Endothelial cell of umbilical vein (primary cell): Measurements from ENCODE around the gene NDUFB6. TPM values are rescaled to one million over a fixed set of nuclear protein-coding genes. Genes with fewer than 3 reads are reported as not detected.

Experiments used
- BruUV-seq: library from RNA; stranded (reverse); fragments of 400-500 nt; replicated peaks from 2 replicates; lab custom pipeline; 2021; lab: Mats Ljungman, UMichigan
- CTCF ChIA-PET: fragments of 300-600, 350-600 bp; sonication (Branson Sonifier 250); formaldehyde crosslinking; loops from one replicate; lab custom pipeline; 2021; ENCODE audit warnings: antibody characterized with exemption, inconsistent platforms; lab: Charles Lee
- POLR2A ChIA-PET: fragments of 300-600, 350-600 bp; sonication (Branson Sonifier 250); formaldehyde crosslinking; loops from one replicate; lab custom pipeline; 2021; ENCODE audit warnings: antibody characterized with exemption, inconsistent platforms; lab: Charles Lee
- DNase-seq: peaks from one replicate; pipeline ENCODE4 v3.0.0-alpha.2; 2011; ENCODE audit warnings: low read depth, low spot score
- FAIRE-seq: peaks from 2 replicates; lab custom pipeline; 2011; peaks lifted over from hg19 to GRCh38; lab: Jason Lieb, UNC
- H2AFZ ChIP-seq: 2 replicates; pipeline ENCODE4 v1.6.0; 2012; ENCODE audit warnings: low read depth, low read length, control low read depth, inconsistent platforms
- H3K27ac ChIP-seq: 2 replicates; pipeline ENCODE4 v1.5.1; 2011; ENCODE audit warnings: low read depth, mild to moderate bottlenecking, control low read depth, low read length, moderate library complexity; ENCODE audit not compliant: insufficient read depth
- H3K27me3 ChIP-seq, 2 experiments: 2 replicates each; pipeline versions ENCODE4 v1.6.0 to v1.6.1; 2011; ENCODE audit warnings: low read length in 2 of 2, mixed read lengths in 1 of 2; ENCODE audit not compliant: control insufficient read depth in 2 of 2, insufficient read depth in 2 of 2
- H3K36me3 ChIP-seq, 2 experiments: 2 replicates in 1 of 2; 3 replicates in 1 of 2; pipeline ENCODE4 v1.5.1; 2011; ENCODE audit warnings: low read length in 2 of 2, mild to moderate bottlenecking in 1 of 2, moderate library complexity in 1 of 2; ENCODE audit not compliant: control insufficient read depth in 2 of 2, insufficient read depth in 2 of 2; ENCODE audit errors: extremely low read depth in 1 of 2
- H3K4me1 ChIP-seq: 3 replicates; pipeline ENCODE4 v1.5.1; 2011; ENCODE audit warnings: mild to moderate bottlenecking, low read length; ENCODE audit not compliant: control insufficient read depth, insufficient read depth; ENCODE audit errors: extremely low read depth
- H3K4me2 ChIP-seq: 2 replicates; pipeline ENCODE4 v1.6.1; 2011; ENCODE audit warnings: low read length, control low read depth, mixed read lengths; ENCODE audit not compliant: insufficient read depth
- H3K4me3 ChIP-seq, 3 experiments: fragments of 200-600 bp in 1 of 3; sonication (generic), shearing (Covaris generic) in 1 of 3; replicated peaks in 1 of 3; 2 replicates each; pipeline ENCODE4 v1.5.1; 2011 to 2016; ENCODE audit warnings: control low read depth in 3 of 3, low read length in 3 of 3, mild to moderate bottlenecking in 2 of 3, inconsistent platforms in 1 of 3, low read depth in 1 of 3, moderate library complexity in 1 of 3; ENCODE audit not compliant: insufficient read depth in 1 of 3
- H3K79me2 ChIP-seq: 2 replicates; pipeline ENCODE4 v1.6.0; 2012; ENCODE audit warnings: low read length, inconsistent platforms; ENCODE audit not compliant: control insufficient read depth, insufficient read depth
- H3K9ac ChIP-seq: replicated peaks from 2 replicates; pipeline ENCODE3; 2011; ENCODE audit warnings: low read length, control low read depth; ENCODE audit not compliant: insufficient read depth; ENCODE audit errors: extremely low read depth
- H3K9me1 ChIP-seq: replicated peaks from 3 replicates; pipeline ENCODE4 v1.6.0; 2011; ENCODE audit warnings: mild to moderate bottlenecking, low read length; ENCODE audit not compliant: control insufficient read depth, insufficient read depth; ENCODE audit errors: extremely low read depth
- H3K9me3 ChIP-seq: replicated peaks from 2 replicates; pipeline ENCODE4 v1.5.1; 2012; ENCODE audit warnings: low read length, inconsistent platforms; ENCODE audit not compliant: control insufficient read depth, insufficient read depth
- H4K20me1 ChIP-seq: replicated peaks from 2 replicates; pipeline ENCODE3; 2011; ENCODE audit warnings: mild to moderate bottlenecking, low read length; ENCODE audit not compliant: control insufficient read depth, insufficient read depth; ENCODE audit errors: extremely low read depth
- CTCF ChIP-seq, 2 donors: IDR thresholded peaks; 1 replicate in 1 of 2; 2 replicates in 1 of 2; pipeline ENCODE4 v1.5.1; 2011; ENCODE audit warnings: low read length in 2 of 2, mild to moderate bottlenecking in 2 of 2, moderate library complexity in 2 of 2, control low read depth in 1 of 2, inconsistent platforms in 1 of 2, low read depth in 1 of 2; ENCODE audit not compliant: insufficient read depth in 1 of 2; ENCODE audit errors: extremely low read depth in 1 of 2
- GATA2 ChIP-seq: IDR thresholded peaks from 2 replicates; pipeline ENCODE4 v1.7.0; 2011; ENCODE audit warnings: low read depth, mild to moderate bottlenecking, moderate library complexity, mixed read lengths, low read length; ENCODE audit not compliant: insufficient read length, insufficient read depth
- JUN ChIP-seq: IDR thresholded peaks from 2 replicates; pipeline ENCODE4 v1.6.1; 2011; ENCODE audit warnings: borderline replicate concordance, low read depth; ENCODE audit not compliant: insufficient read length, insufficient read depth
- MYC ChIP-seq: IDR thresholded peaks from one replicate; pipeline ENCODE4 v1.6.1; 2011; ENCODE audit warnings: mild to moderate bottlenecking, low read depth, low read length
- POLR2A ChIP-seq: IDR thresholded peaks from 2 replicates; pipeline ENCODE4 v1.6.1; 2012; ENCODE audit warnings: low read depth, mild to moderate bottlenecking, control low read depth, low read length
- POLR2AphosphoS5 ChIP-seq: IDR thresholded peaks from 2 replicates; pipeline ENCODE4 v1.6.1; 2012; ENCODE audit warnings: low read depth, mild to moderate bottlenecking, control low read depth, low read length, moderate library complexity; ENCODE audit not compliant: insufficient read depth
- dilution Hi-C: fragments of 300-500 bp; cut with MboI; formaldehyde crosslinking; loops from one replicate; pipeline ENCODE4 v1.15.0; 2019; ENCODE audit warnings: low sequenced_read_pairs; ENCODE audit not compliant: extremely low pct_ligation_motif_present
- intact Hi-C: fragments of 100-400 bp; cut with micrococcal nuclease; formaldehyde crosslinking; loops from one replicate; pipeline ENCODE4 v1.10.0; 2022
- polyA plus RNA-seq, 4 experiments: library from polyadenylated mRNA; depleted of rRNA in 3 of 4; stranded (reverse) in 3 of 4; unstranded in 1 of 4; fragments of >200 nt; gene quantifications; 2 replicates each; pipeline versions ENCODE4 v1.2.1 to v1.2.3, GENCODE V29; 2011 to 2012; ENCODE audit warnings: missing spikeins in 1 of 4
- total RNA-seq: library from RNA; stranded (reverse); gene quantifications from 2 replicates; pipeline ENCODE4 v1.2.3, GENCODE V29; 2021

Gene NDUFB6
- total and polyA plus RNA-seq, 2 donors (not counting 3 experiments of a cell fraction or from before 2014, with no cell fraction given), result 53.5 to 59.2 TPM

- H3K4me2 ChIP-seq, result peak overlapping the region; percentile 8
- no peak overlapping the region for H2AFZ ChIP-seq
- no peak overlapping the region for H3K4me3 ChIP-seq
- H3K9ac ChIP-seq, result no peak overlapping the region
- POLR2A ChIA-PET, result no interaction called here
- no peaks in the 10 kb centered on the region for H3K9me1 ChIP-seq
- BruUV-seq, result no TSS peak
- intact Hi-C loops (loop anchor here (5.0 to 10.0 kb wide), 3 partner anchors 120 to 643 kb away; no protein-coding TSS in a partner anchor), dilution Hi-C loops (no loop called here)
- H3K79me2 ChIP-seq, result no peaks in the 10 kb centered on the region
- no peaks in the 10 kb centered on the region for H3K9me3 ChIP-seq
- no peaks in the 10 kb centered on the region for H4K20me1 ChIP-seq
- CTCF ChIA-PET, result interaction anchor here (13.1 to 20.3 kb wide), 2 partner anchors 207 to 386 kb away, joined by 705 to 1384 read pairs; no protein-coding TSS in a partner anchor
- peaks cover 9% of the 10 kb centered on the region for H3K4me1 ChIP-seq
- peak overlapping the region; percentile 20 for H3K27ac ChIP-seq
- TF ChIP-seq MYC (no peak), POLR2AphosphoS5 (no peak), GATA2 (no peak), JUN (peak; percentile 52), POLR2A (no peak), CTCF (IDR thresholded peaks at IDR 0.05; ENCODE audit: extremely low read depth in 1 of 2, insufficient read depth in 1 of 2, low read depth in 1 of 2, low read length in 2 of 2) (no peak)
- peak; percentile 67 for DNase-seq
- no peak for FAIRE-seq
- peaks cover 4 to 14% of the 10 kb centered on the region in 2 experiments for H3K27me3 ChIP-seq
- no peaks in the 10 kb centered on the region for H3K36me3 ChIP-seq
These were observed 11.8 kb upstream of the NDUFB6 start for GRCh38 chr9:32584784-32585183.
